Fibroblast of the aortic adventitia (primary cell): ENCODE measurements around the gene TAS2R38. TPM values are rescaled to one million over a fixed set of nuclear protein-coding genes. Genes with fewer than 3 reads are reported as not detected.
"Not testable (repeated sequence)": the region's sequence is repeated elsewhere in the genome, so short reads cannot be mapped to it uniquely, and the experiment has no call there.

Experiments
- DNase-seq: peaks from one replicate; pipeline ENCODE4 v3.0.0-alpha.2; 2010; ENCODE audit warnings: low read depth
- H3K4me3 ChIP-seq: 2 replicates; pipeline ENCODE4 v1.5.1; 2011; ENCODE audit warnings: low read depth, mild to moderate bottlenecking, control low read depth, low read length, moderate library complexity
- CTCF ChIP-seq: IDR thresholded peaks from 2 replicates; pipeline ENCODE4 v1.5.1; 2011; ENCODE audit warnings: mild to moderate bottlenecking, low read length, control low read depth, inconsistent platforms; ENCODE audit not compliant: insufficient read depth
- total RNA-seq: library from RNA; depleted of rRNA; stranded (reverse); fragments of >200 nt; gene quantifications from 2 replicates; pipeline ENCODE4 v1.2.3, GENCODE V29; 2012; ENCODE audit warnings: low replicate concordance

TAS2R38 gene
- total RNA-seq, 1 donor = not detected

DNA sequence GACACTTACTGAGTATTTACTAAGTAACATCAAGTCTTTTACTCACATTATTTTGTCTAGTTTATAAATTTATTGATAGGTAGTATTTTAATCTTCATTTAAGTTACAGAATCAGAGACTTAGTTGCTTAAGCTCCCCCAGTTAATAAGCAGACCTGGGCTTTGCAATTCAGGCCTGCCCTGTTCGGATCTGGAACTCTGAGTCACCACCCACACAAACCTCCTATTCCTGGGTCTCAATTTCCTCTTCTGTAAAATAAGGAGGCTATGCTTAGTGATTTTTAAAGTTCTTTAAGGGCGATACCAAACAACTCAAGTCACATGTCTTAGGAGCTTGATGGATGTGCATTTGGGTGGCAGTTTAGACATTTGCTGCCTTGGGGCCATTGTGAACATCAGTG is 18.6 kb upstream of the TAS2R38 start:
- no peak for DNase-seq
- TF ChIP-seq CTCF = no peak

GRCh38 chr7:141991140-141991539 is 17.6 kb upstream of the TAS2R38 start:
- no peak for DNase-seq
- no peak for TF ChIP-seq CTCF
- H3K4me3 ChIP-seq = no peak overlapping the region

More for the DNA sequence above, 18.6 kb upstream of the TAS2R38 start:
- H3K4me3 ChIP-seq = no peak overlapping the region

GRCh38 chr7:141990011-141990725 is 16.6 kb upstream of the TAS2R38 start:
- no peak for TF ChIP-seq CTCF
- no peak for DNase-seq
- H3K4me3 ChIP-seq = no peak overlapping the region

- not testable (repeated sequence) for DNase-seq
Observed at GRCh38 chr7:141987803-141988202, 14.2 kb upstream of the TAS2R38 start.

GRCh38 chr7:141986923-141987322 is 13.3 kb upstream of the TAS2R38 start:
- TF ChIP-seq CTCF = no peak
- H3K4me3 ChIP-seq = no peak overlapping the region
- no peak for DNase-seq

More at GRCh38 chr7:141987803-141988202, 14.2 kb upstream of the TAS2R38 start:
- H3K4me3 ChIP-seq = not testable (repeated sequence)

DNA sequence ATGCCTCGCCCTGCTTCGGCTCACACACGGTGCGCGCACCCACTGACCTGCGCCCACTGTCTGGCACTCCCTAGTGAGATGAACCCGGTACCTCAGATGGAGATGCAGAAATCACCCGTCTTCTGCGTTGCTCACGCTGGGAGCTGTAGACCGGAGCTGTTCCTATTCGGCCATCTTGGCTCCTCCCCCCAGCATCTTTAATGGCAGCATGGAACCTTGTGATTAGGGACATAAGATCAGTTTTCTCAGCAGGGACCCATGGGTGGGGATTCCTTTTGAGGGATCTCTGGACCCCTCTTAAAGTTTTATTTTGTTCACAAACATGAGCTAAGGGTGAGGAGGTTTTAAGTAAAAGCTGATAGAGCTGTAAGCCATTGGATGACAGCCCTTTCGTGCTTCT is 12.4 kb upstream of the TAS2R38 start:
- not testable (repeated sequence) for H3K4me3 ChIP-seq, DNase-seq

DNA sequence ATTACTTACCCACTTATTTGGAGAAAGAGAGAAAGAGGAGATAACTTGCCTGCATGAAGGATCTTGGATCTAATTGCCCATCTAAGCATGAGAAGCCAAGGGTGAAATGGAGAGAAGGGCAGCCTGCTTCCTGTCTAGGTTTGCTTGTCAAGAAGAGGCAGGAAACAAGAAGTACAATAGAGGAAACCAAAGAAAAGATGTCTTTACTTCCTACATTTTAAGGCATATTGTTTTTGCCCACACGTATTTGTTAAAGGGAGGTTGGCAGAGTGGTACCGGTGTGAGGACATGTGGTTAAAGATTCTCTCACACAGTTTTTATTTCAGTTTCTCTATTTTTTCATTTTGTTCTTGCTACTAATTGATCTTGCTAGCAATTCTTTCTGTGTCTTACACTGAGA is 6.0 kb upstream of the TAS2R38 start:
- no peak for DNase-seq
- TF ChIP-seq CTCF = no peak
- H3K4me3 ChIP-seq = no peak overlapping the region

- H3K4me3 ChIP-seq = no peak overlapping the region
- DNase-seq = no peak
- TF ChIP-seq CTCF = no peak
Observed at GRCh38 chr7:141978351-141978750, 4.8 kb upstream of the TAS2R38 start.
